ENCODE results near the gene TEX55.

Gene TEX55

DNA sequence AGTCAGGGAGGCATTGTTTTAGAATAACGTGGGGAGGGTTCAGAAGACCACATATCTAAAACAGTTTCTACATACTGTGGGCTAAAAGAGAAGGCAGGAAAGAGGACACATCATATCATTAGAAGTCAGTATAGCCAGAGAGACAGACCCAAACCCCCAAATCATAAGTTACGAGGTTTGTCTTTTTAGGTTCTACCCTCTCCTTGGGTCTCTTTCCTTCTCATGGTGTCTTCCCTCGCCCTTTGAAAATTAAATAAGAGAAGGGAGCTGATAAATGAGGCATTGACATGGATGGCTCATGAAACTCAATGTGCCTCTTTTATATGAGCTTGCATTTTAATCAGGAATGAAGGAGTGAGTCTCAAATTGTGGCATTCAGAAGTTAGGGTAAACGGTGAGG lies 30.8 kb downstream of the TEX55 start:
- no peak overlapping the region for H3K4me3 ChIP-seq (ENCODE audit: low read depth, low read length)
- no peak for TF ChIP-seq CTCF (IDR thresholded peaks at IDR 0.05; ENCODE audit: low read depth, low read length, missing control alignments)
- DNase-seq (ENCODE audit: low read depth) = no peak

GRCh38 chr3:119177321-119177720 lies 31.4 kb downstream of the TEX55 start:
- DNase-seq (ENCODE audit: low read depth) = no peak
- no peak overlapping the region for H3K4me3 ChIP-seq (ENCODE audit: low read depth, low read length)
- no peak for TF ChIP-seq CTCF (IDR thresholded peaks at IDR 0.05; ENCODE audit: low read depth, low read length, missing control alignments)

- no peak for DNase-seq (ENCODE audit: low read depth)
- no peak overlapping the region for H3K4me3 ChIP-seq (ENCODE audit: low read depth, low read length)
- no peak for TF ChIP-seq CTCF (IDR thresholded peaks at IDR 0.05; ENCODE audit: low read depth, low read length, missing control alignments)
Measured at GRCh38 chr3:119181765-119182164, 35.8 kb downstream of the TEX55 start.

DNA sequence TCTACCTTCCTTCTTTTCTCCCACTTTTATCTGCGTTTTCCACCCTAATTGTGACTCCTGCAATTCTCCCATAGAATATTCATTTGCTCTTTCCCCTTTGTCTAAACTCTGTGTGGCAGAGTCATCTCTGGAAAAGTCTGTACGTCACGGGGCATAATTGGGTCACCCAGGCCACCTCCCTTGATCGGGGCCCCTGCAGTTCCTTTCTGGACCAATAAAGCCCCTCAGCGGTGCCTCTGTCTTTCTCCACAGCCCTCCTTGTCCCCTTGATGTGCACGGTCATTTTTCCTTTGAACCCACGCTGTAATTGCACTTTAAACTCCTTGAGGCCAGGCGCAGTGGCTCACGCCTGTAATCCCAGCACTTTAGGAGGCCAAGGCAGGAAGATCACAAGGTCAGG lies 38.1 kb downstream of the TEX55 start:
- TF ChIP-seq CTCF (IDR thresholded peaks at IDR 0.05; ENCODE audit: low read depth, low read length, missing control alignments) = no peak
- no peak overlapping the region for H3K4me3 ChIP-seq (ENCODE audit: low read depth, low read length)
- DNase-seq (ENCODE audit: low read depth) = no peak

DNA sequence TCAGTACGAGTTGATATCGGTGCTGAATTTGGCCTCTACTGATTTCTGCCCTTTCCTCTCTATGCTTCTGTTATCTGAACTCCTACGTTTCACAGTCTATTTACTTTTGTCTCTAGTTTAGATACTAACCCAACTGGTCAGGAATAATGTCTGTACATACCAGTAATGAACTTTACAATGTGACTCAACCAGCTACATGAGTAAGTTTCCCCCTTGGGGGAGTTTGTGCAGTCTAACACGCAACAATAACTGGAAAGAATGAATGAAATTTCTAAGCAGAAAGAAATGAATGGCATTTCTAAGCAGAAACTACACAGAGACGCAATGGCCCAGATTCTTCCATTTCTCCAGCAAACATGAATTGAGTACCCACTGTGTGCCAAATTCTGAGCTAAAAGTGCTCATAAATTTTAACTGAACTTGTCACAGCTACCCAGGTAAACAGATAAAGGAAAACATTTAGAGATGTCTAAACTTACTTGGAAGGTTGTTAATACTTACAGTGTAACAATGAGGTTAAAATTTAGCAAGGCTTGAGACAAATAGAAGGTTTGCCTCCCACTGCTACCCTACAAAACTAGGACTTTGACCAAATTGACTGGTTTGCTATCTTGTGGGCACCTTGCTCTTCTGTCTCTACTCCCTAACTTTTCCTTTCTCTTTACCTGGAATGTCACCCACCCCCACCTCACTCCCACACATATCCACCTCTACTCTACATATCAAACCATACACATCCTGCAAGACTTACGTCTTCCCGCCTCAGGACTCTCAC lies 39.0 kb downstream of the TEX55 start:
- TF ChIP-seq CTCF (IDR thresholded peaks at IDR 0.05; ENCODE audit: low read depth, low read length, missing control alignments) = no peak
- no peak for DNase-seq (ENCODE audit: low read depth)
- H3K4me3 ChIP-seq (ENCODE audit: low read depth, low read length) = no peak overlapping the region

DNA sequence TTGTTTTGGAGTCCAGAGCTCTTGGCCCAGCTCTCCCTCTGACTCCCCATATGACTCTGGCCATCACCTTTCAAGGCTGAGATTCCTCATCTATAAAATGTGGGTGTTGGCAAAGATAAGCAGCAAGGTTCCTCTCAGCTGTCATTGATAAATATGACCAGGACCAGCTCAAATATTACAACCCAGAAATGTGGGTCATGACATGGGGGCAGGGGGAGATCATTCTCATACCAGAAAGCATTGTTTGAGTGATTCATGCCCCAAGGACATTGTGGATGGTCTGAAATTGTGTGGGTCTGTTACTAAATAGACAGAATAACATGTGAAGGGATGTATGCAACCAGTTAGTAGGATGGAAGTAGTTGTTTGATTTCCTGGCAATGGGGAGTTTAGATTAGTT lies 41.3 kb downstream of the TEX55 start:
- DNase-seq (ENCODE audit: low read depth) = no peak
- H3K4me3 ChIP-seq (ENCODE audit: low read depth, low read length) = no peak overlapping the region
- TF ChIP-seq CTCF (IDR thresholded peaks at IDR 0.05; ENCODE audit: low read depth, low read length, missing control alignments) = no peak

GRCh38 chr3:119191800-119192199 lies 45.8 kb downstream of the TEX55 start:
- DNase-seq (ENCODE audit: low read depth) = no peak
- no peak for TF ChIP-seq CTCF (IDR thresholded peaks at IDR 0.05; ENCODE audit: low read depth, low read length, missing control alignments)
- H3K4me3 ChIP-seq (ENCODE audit: low read depth, low read length) = no peak overlapping the region

Measured in GM12864 (cell line).